Kidney glomerular epithelial cell (primary cell): ENCODE results near the gene TUBB.

Experiments
- DNase-seq: peaks from one replicate; lab custom pipeline; 2025; lab: John Stamatoyannopoulos, UW

TUBB gene

GRCh38 chr6:30719791-30720737, at the start of gene TUBB:
Gene TUBB (plus strand): TSS chr6:30720352. CDS start chr6:30720507, 155 bp downstream.
- DNase-seq: peak; percentile 96

DNA sequence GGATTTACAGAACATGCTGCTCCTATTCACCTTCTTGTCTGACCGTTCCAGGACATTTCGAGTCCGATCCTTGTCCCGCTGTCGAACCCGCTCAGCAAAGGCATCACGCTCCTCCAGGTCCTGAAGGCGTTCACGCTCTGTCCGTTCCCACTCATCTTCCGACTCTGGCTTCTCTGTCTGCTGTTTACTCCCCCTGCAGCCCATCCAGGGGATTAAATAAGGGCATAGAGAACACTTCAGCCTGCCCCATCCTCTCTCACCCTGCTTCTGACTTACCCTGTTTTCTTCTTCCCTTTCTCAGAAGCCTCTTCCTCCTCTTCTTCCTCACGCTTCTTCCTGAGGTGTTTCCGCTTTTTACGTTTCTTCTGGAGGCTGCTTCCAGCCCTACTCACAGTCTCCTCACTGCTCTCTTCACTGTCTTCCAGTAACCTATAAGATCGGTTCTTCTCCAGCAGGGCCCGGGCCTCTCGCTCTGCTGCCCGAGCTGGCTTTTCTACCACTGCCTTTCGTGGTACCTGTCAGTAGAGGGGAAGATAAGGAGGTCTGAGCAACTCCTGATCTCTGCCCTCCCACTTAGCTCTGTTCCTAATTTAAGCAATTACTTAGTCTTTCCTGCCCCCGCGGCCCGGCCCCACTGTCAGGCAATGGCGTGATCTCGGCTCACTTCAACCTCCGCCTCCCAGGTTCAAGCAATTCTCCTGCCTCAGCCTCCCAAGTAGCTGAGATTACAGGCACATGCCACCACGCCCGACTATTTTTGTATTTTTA, 49.2 kb upstream of the TUBB start:
- no peak for DNase-seq

GRCh38 chr6:30672445-30673253, 47.5 kb upstream of the TUBB start, which contains the start of gene DHX16:
Gene DHX16 (minus strand): TSS chr6:30673006. CDS start chr6:30672841, 165 bp downstream.
- DNase-seq: peak; percentile 98

DNA sequence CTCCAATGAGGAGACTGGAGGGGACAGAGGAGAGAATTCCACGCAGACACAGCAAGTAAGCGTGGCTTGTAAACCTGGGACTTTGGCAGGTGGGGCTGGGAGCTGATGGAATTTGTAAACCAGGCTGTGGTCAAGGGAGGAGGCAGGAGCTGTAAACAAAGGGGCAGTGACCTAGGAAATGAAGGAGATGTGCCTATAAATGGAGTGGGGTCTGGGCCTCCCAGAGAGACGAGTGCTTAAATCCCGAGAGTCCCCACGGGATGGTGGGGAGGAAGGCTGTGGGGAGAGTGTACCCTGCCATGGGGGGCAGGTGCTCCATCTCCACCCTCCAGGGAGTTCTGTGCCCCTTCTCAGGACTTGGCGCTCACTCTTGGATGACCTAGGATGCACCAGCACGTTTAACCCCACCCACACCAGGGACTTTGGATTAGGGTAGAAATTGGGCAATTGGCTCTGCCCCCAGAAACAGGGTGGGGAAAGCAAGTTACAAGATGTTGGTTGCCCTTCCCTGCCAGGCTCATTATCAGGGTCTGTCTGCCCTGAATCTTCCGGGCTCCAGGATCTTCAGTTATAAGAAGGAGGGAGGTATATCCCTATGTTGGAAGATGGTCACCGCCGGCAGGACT, 43.4 kb upstream of the TUBB start:
- DNase-seq: no peak

- DNase-seq: peak; percentile 64
These were observed 41.0 kb upstream of the TUBB start for GRCh38 chr6:30678964-30679726.

GRCh38 chr6:30679765-30680535, 40.2 kb upstream of the TUBB start:
- no peak for DNase-seq

DNA sequence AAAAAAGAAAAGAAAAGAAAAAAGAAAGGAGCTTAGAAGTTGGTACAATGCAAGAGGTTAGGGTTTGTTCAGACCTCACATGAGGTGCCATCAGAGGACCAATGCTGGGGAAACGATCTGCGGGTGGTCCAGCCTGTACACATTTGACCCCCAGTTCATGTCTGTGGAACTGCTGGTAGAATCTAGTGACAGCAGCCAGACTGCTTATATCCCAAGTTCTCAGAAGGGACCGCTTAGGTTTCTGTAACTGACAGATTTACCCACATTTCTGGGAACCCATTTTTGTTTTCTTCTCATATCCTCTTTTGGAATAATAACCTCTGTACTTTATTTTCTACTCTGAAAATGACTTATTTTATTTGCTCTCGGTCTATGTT, 38.4 kb upstream of the TUBB start:
- DNase-seq: no peak

DNA sequence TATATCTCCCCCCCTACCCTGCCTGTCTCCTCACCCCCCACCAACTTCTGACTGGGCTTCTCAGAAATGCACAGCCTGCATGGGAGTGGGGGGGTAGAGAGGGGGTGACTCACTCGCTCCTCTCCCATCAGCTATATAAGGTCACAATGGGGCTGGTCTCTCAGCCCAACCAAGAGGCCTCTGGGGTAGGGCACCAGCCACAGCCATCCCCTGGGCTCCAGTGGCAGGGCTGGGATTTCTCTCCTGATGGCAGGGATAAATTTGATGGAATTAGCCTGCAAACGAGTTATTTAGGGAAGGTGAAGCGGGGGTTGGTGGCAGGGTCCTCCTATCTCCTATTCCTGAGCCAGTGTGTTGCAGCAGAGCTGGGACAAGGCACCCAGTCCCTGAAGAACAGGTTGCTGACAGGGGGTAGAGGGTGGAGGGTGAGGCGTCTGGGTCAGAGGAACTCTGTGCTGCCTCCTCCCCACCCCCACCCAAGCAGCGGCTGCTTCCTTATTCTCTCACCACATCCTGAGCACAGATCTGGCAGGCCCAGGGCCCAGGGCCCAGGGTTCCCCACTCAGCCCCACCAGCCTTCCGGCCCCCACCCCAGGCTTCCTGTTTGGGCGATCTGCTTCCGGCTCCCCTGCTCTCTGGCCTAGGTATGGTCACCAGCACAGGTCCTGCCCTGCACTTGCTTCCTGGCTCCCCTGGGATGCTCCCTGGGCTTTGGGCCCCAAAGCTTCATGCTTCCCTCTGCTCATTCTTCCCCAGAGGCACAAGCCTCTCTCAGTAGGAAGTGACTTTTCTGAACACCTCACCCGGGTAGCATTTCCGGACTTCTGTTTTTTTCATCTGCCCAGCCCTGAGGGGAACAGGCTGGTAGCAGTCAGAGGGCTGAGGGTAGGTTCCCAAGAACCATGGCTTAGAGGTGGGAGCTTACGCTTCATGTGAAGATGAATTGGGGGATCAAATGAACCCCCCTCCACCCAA, 37.7 kb upstream of the TUBB start:
- DNase-seq: peak; percentile 65

DNA sequence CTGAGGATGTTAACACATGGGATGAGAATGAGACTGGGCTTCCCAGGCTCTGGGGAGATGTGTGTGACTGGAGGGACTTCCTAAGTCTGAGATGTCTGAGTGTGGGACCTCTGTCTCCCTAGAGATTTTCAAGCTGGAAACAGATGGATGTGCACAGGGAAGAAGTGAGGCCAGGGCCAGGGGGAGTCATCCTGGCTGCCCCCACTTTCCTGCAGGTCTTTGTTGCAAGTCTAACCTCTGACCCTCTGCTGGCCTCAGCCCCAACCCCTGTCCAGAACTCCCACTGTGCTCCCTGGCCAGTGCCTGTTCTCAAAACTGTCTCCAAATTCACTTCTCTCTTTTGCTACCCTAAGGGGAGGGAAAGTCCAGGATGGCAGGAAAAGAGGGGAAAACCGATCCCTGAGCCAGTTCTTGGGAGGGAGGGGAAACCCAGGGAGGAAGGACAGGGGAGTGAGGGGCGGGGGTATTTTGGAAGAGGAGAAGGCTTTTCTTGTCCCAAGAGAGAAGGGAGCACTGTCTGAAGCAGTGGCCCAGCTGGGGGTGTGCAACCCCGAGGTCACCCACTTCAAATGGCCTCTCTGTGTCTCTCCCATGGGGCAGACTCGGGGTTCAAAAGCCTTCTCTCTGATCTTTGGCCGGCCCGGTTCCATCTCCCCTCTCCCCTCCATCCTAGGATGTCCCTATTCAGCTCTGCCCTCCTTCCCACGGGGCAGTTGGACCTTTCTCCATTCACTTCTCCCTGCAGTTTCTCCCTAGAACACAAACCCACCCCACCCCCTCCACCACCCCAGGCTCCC, 36.8 kb upstream of the TUBB start:
- no peak for DNase-seq

- DNase-seq: no peak
These were observed 36.2 kb upstream of the TUBB start for GRCh38 chr6:30683980-30684338.

GRCh38 chr6:30684386-30685156, 35.6 kb upstream of the TUBB start:
- DNase-seq: no peak

DNA sequence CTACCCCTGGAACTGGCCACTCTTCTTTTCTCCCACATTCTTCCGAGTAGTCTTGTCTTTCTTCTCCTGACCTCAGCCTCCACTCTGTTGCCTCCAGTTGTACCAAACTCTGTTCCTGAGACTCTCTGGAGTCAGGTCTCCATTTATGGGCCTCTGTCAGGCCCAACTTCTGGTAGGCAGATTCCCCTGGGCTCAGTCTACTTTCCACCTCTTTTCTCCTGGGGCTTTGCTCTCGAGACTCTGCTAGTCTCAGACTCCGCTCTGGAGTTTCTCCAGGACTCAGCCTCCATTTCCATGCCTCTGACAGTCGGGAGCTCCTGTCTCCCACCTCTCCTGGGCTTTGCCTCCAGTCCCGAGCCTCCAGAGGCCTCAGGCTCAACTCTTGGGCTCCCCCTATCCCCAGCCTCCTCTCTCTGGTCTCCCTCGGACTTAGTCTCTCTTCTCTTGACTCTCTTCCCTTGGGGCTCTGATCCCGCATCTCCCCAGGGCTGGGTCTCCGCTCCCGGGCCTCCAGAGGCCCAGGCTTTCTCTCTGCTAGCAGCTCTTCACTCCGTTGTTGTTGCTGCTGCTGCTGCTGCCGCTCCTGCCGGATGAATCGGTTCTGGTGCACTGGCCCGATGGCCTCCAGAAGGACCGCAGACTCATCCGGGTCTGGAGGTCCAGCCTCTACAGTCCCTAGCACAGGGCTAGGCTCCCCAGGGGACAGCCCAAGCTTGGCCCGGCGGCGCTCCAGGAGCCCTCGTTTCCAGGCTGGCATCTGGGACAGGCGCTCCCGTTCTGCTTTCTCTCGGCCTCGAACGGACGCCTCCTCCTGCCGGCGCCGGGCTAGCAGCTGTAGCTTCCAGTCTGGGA, 34.8 kb upstream of the TUBB start:
- no peak for DNase-seq

- DNase-seq: peak; percentile 72
These were observed 33.9 kb upstream of the TUBB start, which contains the start of gene PPP1R18 for GRCh38 chr6:30686009-30686907. Gene PPP1R18 (minus strand): TSS chr6:30686645. CDS start chr6:30686018, 627 bp downstream.

GRCh38 chr6:30686908-30687658, 33.1 kb upstream of the TUBB start:
- DNase-seq: peak; percentile 80
